OCI-LY7 (cell line): ENCODE measurements around the gene RPS15.

Source experiments
- CTCF ChIP-seq: fragments of 200-600 bp; sonication (generic); conservative IDR thresholded peaks from 2 replicates; pipeline ENCODE4 v1.5.1; 2014; ENCODE audit warnings: mild to moderate bottlenecking, antibody characterized with exemption, low read length, moderate library complexity, mixed read lengths
- EZH2phosphoT487 ChIP-seq: fragments of 200-600 bp; sonication (generic); IDR thresholded peaks from 2 replicates; pipeline ENCODE4 v1.6.1; 2018; ENCODE audit warnings: low read depth, borderline replicate concordance, mild to moderate bottlenecking, mixed run types, antibody characterized with exemption, low read length, moderate library complexity, mixed read lengths

GRCh38 chr19:1435378-1435989, 2.7 kb upstream of the RPS15 start:
- TF ChIP-seq CTCF (no peak), EZH2phosphoT487 (no peak)
